ENCODE results near the gene NBDY. TPM values are rescaled to one million over a fixed set of nuclear protein-coding genes. Genes with fewer than 3 reads are reported as not detected.
"Not testable (repeated sequence)": the region's sequence is repeated elsewhere in the genome, so short reads cannot be mapped to it uniquely, and the experiment has no call there.

NBDY gene
- total and polyA plus RNA-seq, 4 experiments from 2014 or later = 29.3 to 75.7 (median 52.2) TPM

DNA sequence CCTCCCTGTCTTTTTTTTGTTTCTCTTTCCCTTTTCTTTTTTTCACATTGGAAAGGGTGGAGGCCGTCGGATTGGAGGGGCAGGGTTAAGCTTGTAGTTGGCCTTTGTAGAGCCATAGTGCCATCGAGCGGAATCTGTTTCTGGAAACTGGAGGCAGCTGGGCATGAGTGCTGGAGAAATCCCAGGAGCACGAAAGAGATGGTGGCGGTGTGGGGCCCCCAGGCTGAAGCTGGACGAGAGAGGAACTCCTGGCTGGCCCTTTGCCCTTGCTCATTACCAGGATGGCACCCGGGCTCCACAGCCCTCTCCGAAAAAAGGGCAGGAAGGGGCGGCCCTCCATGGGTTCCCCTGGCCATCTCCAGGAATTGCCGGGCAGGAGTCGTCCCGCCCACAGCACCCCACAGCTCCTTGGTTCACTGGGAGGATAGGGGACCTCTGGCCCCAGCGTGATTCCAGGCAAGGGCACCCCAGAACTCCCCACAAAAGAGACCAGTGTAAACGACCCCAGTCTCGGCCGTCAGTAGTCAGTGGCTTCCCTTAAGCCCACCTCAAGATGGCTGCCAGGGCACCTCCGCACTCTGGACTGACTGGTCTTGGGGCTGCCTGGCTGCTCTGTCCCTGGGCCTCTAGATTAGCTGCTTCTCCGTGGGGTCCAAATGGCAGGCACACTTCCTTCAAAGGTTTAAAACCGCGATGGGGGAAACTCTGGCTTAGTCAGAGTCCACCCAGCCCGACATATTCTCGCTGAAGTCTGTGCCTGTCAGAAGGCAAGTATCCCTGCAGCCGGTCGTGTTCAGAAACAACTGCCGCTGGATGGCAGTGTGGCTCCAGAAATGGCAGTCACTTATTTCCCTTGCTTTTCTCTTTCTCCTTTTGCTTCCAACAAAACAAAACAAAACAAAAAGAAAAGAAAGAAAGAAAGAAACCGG is 74.1 kb downstream of the NBDY start:
- Histone ChIP-seq H3K4me1 (ENCODE audit: insufficient read depth, low read length) (peaks cover 43% of the 10 kb centered on the region), H3K9me3 (ENCODE audit: control insufficient read depth in 1 of 2, low read length in 2 of 2) (no peaks in the 10 kb centered on the region), H3K4me3 (ENCODE audit: low read length in 2 of 2) (no peak overlapping the region), H3K27me3 (ENCODE audit: insufficient read depth, low read length) (no peaks in the 10 kb centered on the region), H3K27ac (ENCODE audit: low read depth, low read length) (no peak overlapping the region), H3K36me3 (ENCODE audit: insufficient read depth, low read length) (no peaks in the 10 kb centered on the region)
- no peaks in the 10 kb centered on the region for H3K9me3 Mint-ChIP-seq
- DNase-seq = peak; percentile 46 to 79 (median 77)
- POLR2A ChIA-PET (ENCODE audit: partially characterized antibody) = no interaction called here
- H3K27me3 Mint-ChIP-seq = no peaks in the 10 kb centered on the region
- peak overlapping the region; percentile 46 to 98 (median 96) for H3K4me3 Mint-ChIP-seq
- CTCF ChIA-PET (ENCODE audit: partially characterized antibody) = interaction anchor here (1.0 to 3.1 kb wide), 2 partner anchors 15 to 175 kb away, joined by 3 to 21 read pairs; no protein-coding TSS in a partner anchor
- peak overlapping the region; percentile 63 to 94 (median 88) for H3K27ac Mint-ChIP-seq
- peaks cover 4 to 10% of the 10 kb centered on the region in 2 donors for H3K36me3 Mint-ChIP-seq
- intact Hi-C loops (cut with micrococcal nuclease) = loop anchor here (1.0 kb wide), 1 partner anchor 175 kb away; no protein-coding TSS in a partner anchor
- H3K4me1 Mint-ChIP-seq = peaks cover 24 to 50% (median 33%) of the 10 kb centered on the region in 4 donors

DNA sequence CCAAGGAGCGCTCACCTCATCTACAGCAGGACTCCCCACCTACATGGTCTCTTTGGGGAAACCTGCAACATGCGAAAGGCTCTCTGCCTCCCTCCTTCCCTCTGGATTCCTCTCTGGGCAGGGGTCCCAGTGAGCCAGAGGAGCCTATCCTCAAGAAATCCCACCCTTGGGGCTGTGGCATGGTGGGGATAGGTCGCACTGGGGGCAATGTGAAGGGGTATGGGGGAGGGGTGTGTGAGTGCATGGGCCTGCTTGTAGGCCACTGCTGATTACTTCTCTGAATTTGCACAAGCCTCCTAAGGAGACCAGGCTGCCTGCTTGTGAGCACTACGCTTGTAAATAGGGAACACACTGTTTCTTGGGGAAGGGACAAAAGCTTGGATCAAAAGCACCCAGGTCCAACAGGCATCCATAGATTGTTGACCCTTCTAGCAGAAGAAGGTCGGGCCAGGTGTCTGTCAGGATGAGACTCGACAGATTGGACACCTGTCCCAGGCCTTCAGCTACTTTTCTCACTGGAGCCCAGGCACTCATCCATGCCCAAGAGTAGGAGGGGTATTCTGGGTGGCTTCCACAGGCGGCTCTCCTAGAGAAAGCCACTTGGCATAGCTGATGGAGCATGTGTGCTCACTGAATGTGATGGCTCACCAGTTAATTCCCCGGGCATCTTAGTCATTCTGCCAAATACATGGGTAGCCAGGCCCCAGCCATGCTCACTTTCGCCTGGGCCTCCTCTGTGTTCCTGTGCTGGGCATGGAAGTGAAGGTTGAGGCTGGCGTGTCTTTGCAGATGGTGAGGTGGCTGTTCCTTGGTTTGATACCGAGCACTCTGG is 75.0 kb downstream of the NBDY start:
- ChIA-PET POLR2A (ENCODE audit: partially characterized antibody) (no interaction called here), CTCF (ENCODE audit: partially characterized antibody) (interaction anchor here (3.1 kb wide), 1 partner anchor 174 kb away, joined by 21 read pairs; no protein-coding TSS in a partner anchor)
- no peaks in the 10 kb centered on the region for H3K27me3 ChIP-seq (ENCODE audit: insufficient read depth, low read length)
- H3K4me3 ChIP-seq (ENCODE audit: low read length in 2 of 2) = no peak overlapping the region
- DNase-seq = no peak
- H3K4me1 ChIP-seq (ENCODE audit: insufficient read depth, low read length) = peaks cover 36% of the 10 kb centered on the region
- H3K27ac ChIP-seq (ENCODE audit: low read depth, low read length) = no peak overlapping the region
- H3K36me3 Mint-ChIP-seq = peaks cover 4 to 10% of the 10 kb centered on the region in 2 donors
- no peaks in the 10 kb centered on the region for H3K36me3 ChIP-seq (ENCODE audit: insufficient read depth, low read length)
- peak overlapping the region in 6 of 7 donors; percentile 49 to 94 (median 76) for H3K27ac Mint-ChIP-seq
- H3K9me3 Mint-ChIP-seq = no peaks in the 10 kb centered on the region
- intact Hi-C loops (cut with micrococcal nuclease) = loop anchor here (1.0 kb wide), 1 partner anchor 174 kb away; no protein-coding TSS in a partner anchor
- H3K4me1 Mint-ChIP-seq = peaks cover 26 to 57% (median 34%) of the 10 kb centered on the region in 4 donors
- peak overlapping the region in 5 of 8 donors; percentile 41 to 96 (median 95) for H3K4me3 Mint-ChIP-seq
- no peaks in the 10 kb centered on the region for H3K27me3 Mint-ChIP-seq
- no peaks in the 10 kb centered on the region for H3K9me3 ChIP-seq (ENCODE audit: control insufficient read depth in 1 of 2, low read length in 2 of 2)

DNA sequence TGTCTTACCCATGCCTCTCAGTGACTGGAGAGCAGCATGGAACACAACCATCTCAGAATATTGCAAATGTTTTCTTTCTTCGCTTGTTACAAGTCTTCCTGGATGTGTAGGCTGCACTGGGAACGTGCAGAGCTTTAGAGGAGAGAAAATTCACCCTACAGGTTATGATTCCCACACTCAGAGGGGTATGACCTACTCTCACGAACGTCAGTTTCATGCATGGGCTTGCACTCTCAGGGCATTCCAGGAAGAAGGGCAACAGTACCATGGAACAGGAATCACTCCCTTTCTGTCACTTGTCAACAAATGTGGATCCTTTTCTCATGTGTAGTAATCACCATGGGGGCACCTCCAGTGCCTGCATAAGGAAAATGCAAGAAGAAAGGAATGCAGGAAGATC is 75.8 kb downstream of the NBDY start:
- H3K9me3 Mint-ChIP-seq = no peaks in the 10 kb centered on the region
- Histone ChIP-seq H3K9me3 (ENCODE audit: control insufficient read depth in 1 of 2, low read length in 2 of 2) (no peaks in the 10 kb centered on the region), H3K27me3 (ENCODE audit: insufficient read depth, low read length) (no peaks in the 10 kb centered on the region), H3K36me3 (ENCODE audit: insufficient read depth, low read length) (no peaks in the 10 kb centered on the region), H3K4me1 (ENCODE audit: insufficient read depth, low read length) (peaks cover 28% of the 10 kb centered on the region), H3K27ac (ENCODE audit: low read depth, low read length) (no peak overlapping the region), H3K4me3 (ENCODE audit: low read length in 2 of 2) (no peak overlapping the region)
- DNase-seq = no peak
- ChIA-PET CTCF (ENCODE audit: partially characterized antibody) (interaction anchor here (3.1 kb wide), 1 partner anchor 173 kb away, joined by 21 read pairs; no protein-coding TSS in a partner anchor), POLR2A (ENCODE audit: partially characterized antibody) (no interaction called here)
- H3K27ac Mint-ChIP-seq = peak overlapping the region in 1 of 7 donors; percentile 43
- no peak overlapping the region for H3K4me3 Mint-ChIP-seq
- H3K36me3 Mint-ChIP-seq = peaks cover 0 to 10% of the 10 kb centered on the region in 2 donors
- intact Hi-C loops (cut with micrococcal nuclease) = no loop called here
- H3K4me1 Mint-ChIP-seq = peaks cover 25 to 57% (median 34%) of the 10 kb centered on the region in 4 donors
- H3K27me3 Mint-ChIP-seq = no peaks in the 10 kb centered on the region

DNA sequence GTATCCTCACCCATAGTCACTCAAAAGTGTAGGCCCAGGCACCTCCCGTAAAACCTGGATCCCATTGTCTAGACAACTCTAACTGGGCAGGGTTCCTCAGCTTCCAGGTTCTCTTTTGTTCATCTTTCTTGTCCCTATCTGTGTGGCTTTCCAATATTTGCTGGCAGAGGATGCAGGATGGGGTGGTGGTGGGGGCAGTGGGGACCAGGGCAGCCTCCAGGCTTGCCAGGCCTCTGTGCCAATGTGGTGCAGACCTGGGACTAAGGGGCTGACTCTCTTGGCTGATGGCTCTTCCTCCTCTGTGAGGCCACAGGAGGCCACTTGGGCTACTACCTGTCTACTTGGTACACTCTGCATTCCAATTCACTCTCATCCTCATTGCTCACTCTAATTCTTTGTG is 76.4 kb downstream of the NBDY start:
- Histone ChIP-seq H3K27me3 (ENCODE audit: insufficient read depth, low read length) (no peaks in the 10 kb centered on the region), H3K36me3 (ENCODE audit: insufficient read depth, low read length) (no peaks in the 10 kb centered on the region), H3K4me3 (ENCODE audit: low read length in 2 of 2) (no peak overlapping the region), H3K27ac (ENCODE audit: low read depth, low read length) (no peak overlapping the region), H3K4me1 (ENCODE audit: insufficient read depth, low read length) (peaks cover 23% of the 10 kb centered on the region), H3K9me3 (ENCODE audit: control insufficient read depth in 1 of 2, low read length in 2 of 2) (no peaks in the 10 kb centered on the region)
- Mint-ChIP-seq H3K27ac (peak overlapping the region in 3 of 7 donors; percentile 7 to 43 (median 24)), H3K9me3 (no peaks in the 10 kb centered on the region), H3K27me3 (no peaks in the 10 kb centered on the region), H3K4me1 (peaks cover 25 to 57% (median 33%) of the 10 kb centered on the region in 4 donors), H3K4me3 (no peak overlapping the region), H3K36me3 (peaks cover 0 to 13% of the 10 kb centered on the region in 2 donors)
- POLR2A ChIA-PET (ENCODE audit: partially characterized antibody) = no interaction called here
- no peak for DNase-seq
- CTCF ChIA-PET (ENCODE audit: partially characterized antibody) = no interaction called here
- intact Hi-C loops (cut with micrococcal nuclease) = no loop called here

DNA sequence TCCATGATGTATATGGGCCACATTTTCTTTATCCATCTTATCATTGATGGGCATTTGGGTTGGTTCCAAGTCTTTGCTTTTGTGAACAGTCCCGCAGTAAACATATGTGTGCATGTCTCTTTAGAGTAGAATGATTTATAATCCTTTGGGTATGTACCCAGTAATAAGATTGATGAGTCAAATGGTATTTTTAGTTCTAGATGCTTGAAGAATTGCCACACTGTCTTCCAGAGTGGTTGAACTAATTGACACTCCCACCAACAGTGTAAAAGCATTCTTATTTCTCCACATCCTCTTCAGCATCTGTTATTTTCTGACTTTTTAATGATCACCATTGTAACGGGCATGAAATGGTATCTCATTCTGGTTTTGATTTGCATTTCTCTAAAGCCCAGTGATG is 77.1 kb downstream of the NBDY start:
- intact Hi-C loops (cut with micrococcal nuclease); H3K9me3 Mint-ChIP-seq; POLR2A ChIA-PET (ENCODE audit: partially characterized antibody); H3K36me3 ChIP-seq (ENCODE audit: insufficient read depth, low read length); H3K27ac ChIP-seq (ENCODE audit: low read depth, low read length); H3K4me3 Mint-ChIP-seq; H3K27me3 Mint-ChIP-seq; H3K9me3 ChIP-seq (ENCODE audit: control insufficient read depth in 1 of 2, low read length in 2 of 2); CTCF ChIA-PET (ENCODE audit: partially characterized antibody); H3K4me3 ChIP-seq (ENCODE audit: low read length in 2 of 2); H3K27me3 ChIP-seq (ENCODE audit: insufficient read depth, low read length); DNase-seq: not testable (repeated sequence)
- H3K4me1 ChIP-seq (ENCODE audit: insufficient read depth, low read length) = peaks cover 15% of the 10 kb centered on the region
- peak overlapping the region in 1 of 7 donors; percentile 7 for H3K27ac Mint-ChIP-seq
- H3K36me3 Mint-ChIP-seq = peaks cover 0 to 13% of the 10 kb centered on the region in 2 donors
- H3K4me1 Mint-ChIP-seq = peaks cover 18 to 51% (median 32%) of the 10 kb centered on the region in 4 donors

DNA sequence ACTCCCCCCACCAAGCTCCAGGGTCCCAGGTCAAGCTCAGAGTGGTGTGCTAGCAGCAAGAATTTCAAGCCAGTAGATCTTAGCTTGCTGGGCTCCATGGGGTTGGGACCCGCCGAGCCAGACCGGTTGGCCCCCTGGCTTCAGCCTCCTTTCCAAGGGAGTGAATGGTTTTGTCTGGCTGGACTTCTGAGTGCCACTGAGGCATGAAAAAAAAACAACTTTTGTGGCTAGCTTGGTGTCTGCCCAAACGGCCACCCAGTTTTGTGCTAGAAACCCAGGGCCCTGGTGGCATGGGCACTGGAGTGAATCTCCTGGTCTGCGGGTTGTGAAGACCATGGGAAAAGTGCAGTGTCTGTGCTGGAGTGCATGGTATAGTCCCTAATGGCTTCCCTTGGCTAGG is 82.6 kb downstream of the NBDY start:
- Histone ChIP-seq H3K4me1 (ENCODE audit: insufficient read depth, low read length) (peaks cover 33% of the 10 kb centered on the region), H3K27ac (ENCODE audit: low read depth, low read length) (no peak overlapping the region), H3K36me3 (ENCODE audit: insufficient read depth, low read length) (no peaks in the 10 kb centered on the region), H3K27me3 (ENCODE audit: insufficient read depth, low read length) (no peaks in the 10 kb centered on the region), H3K4me3 (ENCODE audit: low read length in 2 of 2) (no peak overlapping the region), H3K9me3 (ENCODE audit: control insufficient read depth in 1 of 2, low read length in 2 of 2) (no peaks in the 10 kb centered on the region)
- Mint-ChIP-seq H3K4me1 (peaks cover 27 to 54% (median 40%) of the 10 kb centered on the region in 4 donors), H3K27me3 (no peaks in the 10 kb centered on the region), H3K27ac (peak overlapping the region in 5 of 7 donors; percentile 55 to 94 (median 81)), H3K9me3 (no peaks in the 10 kb centered on the region), H3K4me3 (peak overlapping the region in 2 of 8 donors; percentile 13 to 49), H3K36me3 (peaks cover 0 to 14% of the 10 kb centered on the region in 2 donors)
- POLR2A ChIA-PET (ENCODE audit: partially characterized antibody) = interaction anchor here (1.8 kb wide), 1 partner anchor 11 kb away, joined by 5 read pairs; no protein-coding TSS in a partner anchor
- CTCF ChIA-PET (ENCODE audit: partially characterized antibody) = interaction anchor here (0.8 to 1.4 kb wide), 3 partner anchors 11 to 166 kb away, joined by 3 to 4 read pairs (median 3); no protein-coding TSS in a partner anchor
- DNase-seq = no peak
- intact Hi-C loops (cut with micrococcal nuclease) = loop anchor here (5.0 kb wide), 1 partner anchor 1101 kb away; the partner anchor contains the start of gene ZXDA

Data from CD4-positive, alpha-beta memory T cell (primary cell).